Right lobe of liver (tissue), 6 donors: ENCODE measurements around the gene SPEF2. TPM values are rescaled to one million over a fixed set of nuclear protein-coding genes. Genes with fewer than 3 reads are reported as not detected.
A peak's percentile ranks its signal among the peaks of the same experiment; 100 is the strongest.

Experiments used
- ATAC-seq, 4 donors: fragments of 200-7000 bp; cut with Tn5 transposase; one replicate each; pipeline ENCODE4 v1.9.1; 2020; ENCODE audit warnings: mild to moderate bottlenecking in 4 of 4, moderate library complexity in 4 of 4
- DNase-seq, 3 donors: peaks; one replicate each; pipeline ENCODE4 v3.0.0-alpha.2; 2020
- H3K27ac ChIP-seq, 3 donors: fragments of 200-600 bp; one replicate each; pipeline ENCODE4 v1.8.0; 2022
- H3K27me3 ChIP-seq, 2 donors: fragments of 200-600 bp; one replicate each; pipeline ENCODE4 v1.8.0; 2022
- H3K36me3 ChIP-seq, 4 donors: fragments of 200-600 bp; sonication (generic) in 1 of 4; one replicate each; pipeline versions ENCODE4 v1.5.1 to v1.8.0; 2017 to 2022; ENCODE audit warnings: control low read depth in 1 of 4
- H3K4me1 ChIP-seq, 4 donors: fragments of 200-600 bp; sonication (generic) in 1 of 4; one replicate each; pipeline versions ENCODE4 v1.5.1 to v1.8.0; 2017 to 2022; ENCODE audit warnings: control low read depth in 1 of 4
- H3K4me3 ChIP-seq, 3 donors: fragments of 200-600 bp; one replicate each; pipeline ENCODE4 v1.8.0; 2022
- H3K9me3 ChIP-seq, 4 donors: fragments of 200-600 bp; sonication (generic) in 1 of 4; one replicate each; pipeline versions ENCODE4 v1.5.1 to v1.8.0; 2017 to 2022; ENCODE audit warnings: control low read depth in 1 of 4
- POLR2A ChIP-seq: fragments of 450-650 bp; IDR thresholded peaks from one replicate; pipeline ENCODE4 v1.6.1; 2017; ENCODE audit warnings: antibody characterized with exemption, mild to moderate bottlenecking
- WGBS: methylation state at CpG from one replicate; pipeline ENCODE4 v1.1.6; 2018; ENCODE audit warnings: low coverage, low lambda C conversion rate; ENCODE audit not compliant: insufficient coverage; ENCODE audit errors: missing lambda C conversion rate; 5-methylcytosine and 5-hydroxymethylcytosine counted together
- intact Hi-C, 2 donors: fragments of 100-400 bp; cut with DNase I; formaldehyde crosslinking; loops; one replicate each; pipeline versions ENCODE4 v1.11.2 to v1.14.1; 2022
- total RNA-seq, 6 experiments: library from RNA; depleted of rRNA in 2 of 6; stranded (reverse); fragments of >200 nt in 2 of 6; fragmentation: NEBNext Ultra II Directional in 3 of 6; extraction: Animal tissue kit (Norgen Biotek cat#: 25700) in 3 of 6; gene quantifications; one replicate each; pipeline versions ENCODE4 v1.1.0 to v1.2.4, GENCODE V29; 2016 to 2023
- TF ChIP-seq, protein P1 (sequence below), 4 donors: fragments of 200-600 bp in 3 of 4; fragments of 450-650 bp in 1 of 4; IDR thresholded peaks; one replicate each; pipeline versions ENCODE4 v1.5.1 to v1.8.0; 2016 to 2022; ENCODE audit warnings: antibody characterized with exemption in 4 of 4, mild to moderate bottlenecking in 2 of 4
- donor health status: DM: no; HTN: yes; CAD: no.
- donor health status: DM: no; HTN: no; CAD: no.
- donor health status: DM: no; HTN: no; CAD: no.
- donor health status: DM: no; HTN: yes; CAD: no.
- donor health status: DM: no; HTN: yes; CAD: no.

The SPEF2 gene
- total RNA-seq, 6 experiments from 2014 or later: 0.74 to 3.3 (median 2.0) TPM

GRCh38 chr5:35856765-35857351, 239.2 kb downstream of the SPEF2 start, which contains the start of gene IL7R:
Gene IL7R, plus strand, starts transcription at chr5:35856891. Its CDS starts 87 bp downstream, at chr5:35856978.
- intact Hi-C loops: no loop called here
- H3K4me3 ChIP-seq: no peak within 1 kb of the TSS
- H3K27ac ChIP-seq: no peak within 1 kb of the TSS
- H3K9me3 ChIP-seq: no peaks in the 10 kb centered on the region
- no peaks in the 10 kb centered on the region for H3K36me3 ChIP-seq
- no peaks in the 10 kb centered on the region for H3K27me3 ChIP-seq
- DNase-seq (no peak), ATAC-seq (peak in 3 of 4 donors; percentile 48 to 69 (median 68))
- TF ChIP-seq, protein P1, sequence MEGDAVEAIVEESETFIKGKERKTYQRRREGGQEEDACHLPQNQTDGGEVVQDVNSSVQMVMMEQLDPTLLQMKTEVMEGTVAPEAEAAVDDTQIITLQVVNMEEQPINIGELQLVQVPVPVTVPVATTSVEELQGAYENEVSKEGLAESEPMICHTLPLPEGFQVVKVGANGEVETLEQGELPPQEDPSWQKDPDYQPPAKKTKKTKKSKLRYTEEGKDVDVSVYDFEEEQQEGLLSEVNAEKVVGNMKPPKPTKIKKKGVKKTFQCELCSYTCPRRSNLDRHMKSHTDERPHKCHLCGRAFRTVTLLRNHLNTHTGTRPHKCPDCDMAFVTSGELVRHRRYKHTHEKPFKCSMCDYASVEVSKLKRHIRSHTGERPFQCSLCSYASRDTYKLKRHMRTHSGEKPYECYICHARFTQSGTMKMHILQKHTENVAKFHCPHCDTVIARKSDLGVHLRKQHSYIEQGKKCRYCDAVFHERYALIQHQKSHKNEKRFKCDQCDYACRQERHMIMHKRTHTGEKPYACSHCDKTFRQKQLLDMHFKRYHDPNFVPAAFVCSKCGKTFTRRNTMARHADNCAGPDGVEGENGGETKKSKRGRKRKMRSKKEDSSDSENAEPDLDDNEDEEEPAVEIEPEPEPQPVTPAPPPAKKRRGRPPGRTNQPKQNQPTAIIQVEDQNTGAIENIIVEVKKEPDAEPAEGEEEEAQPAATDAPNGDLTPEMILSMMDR (IDR thresholded peaks at IDR 0.05): no peak
- peak; percentile 33 for TF ChIP-seq POLR2A
- 20% methylated on average over 1 of the region's 1 CpG for WGBS
- H3K4me1 ChIP-seq: no peaks in the 10 kb centered on the region

- intact Hi-C loops: no loop called here
- H3K27me3 ChIP-seq: no peaks in the 10 kb centered on the region
- no peak overlapping the region for H3K27ac ChIP-seq
- H3K4me1 ChIP-seq: no peaks in the 10 kb centered on the region
- TF ChIP-seq POLR2A: no peak
- TF ChIP-seq, protein P1 (IDR thresholded peaks at IDR 0.05): no peak
- WGBS: 31% methylated on average over 2 of the region's 2 CpGs
- H3K36me3 ChIP-seq: no peaks in the 10 kb centered on the region
- DNase-seq (no peak), ATAC-seq (no peak)
- H3K4me3 ChIP-seq: no peak overlapping the region
- H3K9me3 ChIP-seq: no peaks in the 10 kb centered on the region
These were observed 240.0 kb downstream of the SPEF2 start for GRCh38 chr5:35857606-35858205.

GRCh38 chr5:35859101-35859661, 241.5 kb downstream of the SPEF2 start:
- DNase-seq (no peak), ATAC-seq (no peak)
- H3K27ac ChIP-seq: no peak overlapping the region
- intact Hi-C loops: no loop called here
- WGBS: 39% methylated on average over 3 of the region's 3 CpGs
- H3K4me1 ChIP-seq: no peaks in the 10 kb centered on the region
- H3K4me3 ChIP-seq: no peak overlapping the region
- no peaks in the 10 kb centered on the region for H3K36me3 ChIP-seq
- no peaks in the 10 kb centered on the region for H3K27me3 ChIP-seq
- TF ChIP-seq, protein P1 (IDR thresholded peaks at IDR 0.05): no peak
- TF ChIP-seq POLR2A: no peak
- no peaks in the 10 kb centered on the region for H3K9me3 ChIP-seq

- no peak for ATAC-seq
- no peak overlapping the region for H3K4me3 ChIP-seq
- no peaks in the 10 kb centered on the region for H3K27me3 ChIP-seq
- 91% methylated on average over 1 of the region's 1 CpG for WGBS
- no peaks in the 10 kb centered on the region for H3K36me3 ChIP-seq
- H3K4me1 ChIP-seq: no peaks in the 10 kb centered on the region
- TF ChIP-seq, protein P1 (IDR thresholded peaks at IDR 0.05): no peak
- TF ChIP-seq POLR2A: no peak
- intact Hi-C loops: no loop called here
- no peaks in the 10 kb centered on the region for H3K9me3 ChIP-seq
- DNase-seq: no peak
- H3K27ac ChIP-seq: no peak overlapping the region
These were observed 243.0 kb downstream of the SPEF2 start for GRCh38 chr5:35860686-35861085.
